CD4-positive, CD25-positive, alpha-beta regulatory T cell (primary cell): ENCODE results near the gene FOXA3. TPM values are rescaled to one million over a fixed set of nuclear protein-coding genes. Genes with fewer than 3 reads are reported as not detected.

Source experiments
- ATAC-seq, 2 donors: fragments of 150-1000 bp; cut with Tn5 transposase; one replicate each; pipeline ENCODE4 v1.10.0; 2021; ENCODE audit warnings: low read depth in 2 of 2, moderate number of reproducible peaks in 2 of 2, moderate library complexity in 1 of 2
- DNase-seq, 3 donors: peaks; one replicate each; pipeline versions ENCODE4 v3.0.0 to v3.0.0-alpha.2; 2012 to 2022; ENCODE audit warnings: mixed read lengths in 1 of 3
- H3K27ac ChIP-seq: one replicate; pipeline ENCODE4 v1.7.0; 2013; ENCODE audit warnings: mild to moderate bottlenecking, low read length; ENCODE audit not compliant: insufficient read depth, poor library complexity, severe bottlenecking
- H3K27me3 ChIP-seq: one replicate; pipeline ENCODE4 v1.7.0; 2013; ENCODE audit warnings: low read length; ENCODE audit not compliant: control insufficient read depth, insufficient read depth
- H3K36me3 ChIP-seq: one replicate; pipeline ENCODE4 v1.7.0; 2013; ENCODE audit warnings: mild to moderate bottlenecking, low read length, moderate library complexity; ENCODE audit not compliant: control insufficient read depth, insufficient read depth
- H3K4me1 ChIP-seq: 2 replicates; pipeline ENCODE4 v1.7.0; 2013; ENCODE audit warnings: mild to moderate bottlenecking, low read length; ENCODE audit not compliant: insufficient read depth, control insufficient read depth, poor library complexity, severe bottlenecking
- H3K4me3 ChIP-seq: one replicate; pipeline ENCODE4 v1.7.0; 2013; ENCODE audit warnings: low read depth, mild to moderate bottlenecking, low read length, moderate library complexity
- H3K9me3 ChIP-seq, 2 experiments: 1 replicate in 1 of 2; 2 replicates in 1 of 2; pipeline ENCODE4 v1.7.0; 2013; ENCODE audit warnings: low read length in 2 of 2, mild to moderate bottlenecking in 1 of 2, moderate library complexity in 1 of 2; ENCODE audit not compliant: control insufficient read depth in 2 of 2
- H3K27ac Mint-ChIP-seq, 3 donors: one replicate each; pipeline ENCODE4 v1.8.0; 2020 to 2022; ENCODE audit warnings: mild to moderate bottlenecking in 3 of 3, mixed read lengths in 3 of 3, moderate library complexity in 2 of 3
- H3K27me3 Mint-ChIP-seq: one replicate; pipeline ENCODE4 v1.8.0; 2022; ENCODE audit warnings: mild to moderate bottlenecking, mixed read lengths
- H3K36me3 Mint-ChIP-seq: one replicate; pipeline ENCODE4 v1.8.0; 2020; ENCODE audit warnings: mixed read lengths
- H3K4me1 Mint-ChIP-seq, 4 donors: one replicate each; pipeline ENCODE4 v1.8.0; 2020 to 2022; ENCODE audit warnings: mixed read lengths in 4 of 4, mild to moderate bottlenecking in 1 of 4
- H3K4me3 Mint-ChIP-seq, 4 donors: one replicate each; pipeline ENCODE4 v1.8.0; 2020 to 2022; ENCODE audit warnings: mild to moderate bottlenecking in 4 of 4, mixed read lengths in 4 of 4, moderate library complexity in 3 of 4
- H3K9me3 Mint-ChIP-seq, 7 donors: one replicate each; pipeline ENCODE4 v1.8.0; 2020 to 2022; ENCODE audit warnings: mixed read lengths in 7 of 7, mild to moderate bottlenecking in 3 of 7, moderate library complexity in 2 of 7
- polyA plus RNA-seq, 4 donors: library from polyadenylated mRNA; unstranded; fragments of 300-500 nt; fragmentation: Illumina TruSeq; gene quantifications; one replicate each; pipeline ENCODE4 v1.2.3, GENCODE V29; 2021
- total RNA-seq: library from RNA; stranded (reverse); gene quantifications from one replicate; pipeline ENCODE4 v1.2.3, GENCODE V29; 2022

FOXA3 gene
- total and polyA plus RNA-seq, 5 donors from 2014 or later, result not detected

DNA sequence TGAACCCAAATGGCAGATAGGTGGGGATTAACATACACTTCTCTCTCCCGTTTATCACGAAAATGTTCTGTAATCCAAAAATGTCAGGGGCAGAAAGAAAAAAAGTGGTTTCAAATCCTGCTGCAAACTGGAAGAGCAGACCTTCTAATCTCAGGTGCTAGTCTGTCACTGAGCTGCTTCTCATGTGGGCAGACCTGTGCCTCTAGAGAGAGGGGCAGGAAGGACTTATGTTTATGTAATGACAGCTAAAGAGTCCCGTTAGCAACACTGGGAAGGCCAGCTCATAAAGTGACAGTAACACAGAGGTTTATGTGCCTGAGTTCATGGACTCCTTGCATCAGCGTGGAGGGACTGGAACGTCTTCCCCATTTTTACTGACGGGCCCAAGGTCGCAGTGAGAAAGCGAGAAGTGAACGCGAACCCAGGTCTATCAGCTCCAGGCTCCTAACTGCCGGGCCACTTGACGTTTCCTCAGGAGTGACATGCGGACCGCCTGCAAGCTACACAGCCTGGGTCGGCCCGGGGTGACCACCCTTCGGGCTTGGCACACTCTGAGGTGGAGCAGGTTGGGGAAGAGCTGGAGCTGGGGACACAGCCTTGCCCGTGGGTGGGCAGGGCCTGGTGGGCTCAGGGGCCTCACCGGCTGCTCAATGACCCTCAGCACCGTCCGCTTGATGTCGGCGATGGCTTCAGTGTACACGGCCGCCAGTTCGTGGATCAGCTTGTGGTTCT, 39.4 kb upstream of the FOXA3 start:
- peak overlapping the region in 1 of 3 donors; percentile 40 for H3K27ac Mint-ChIP-seq
- no peaks in the 10 kb centered on the region for H3K27me3 Mint-ChIP-seq
- no peak for DNase-seq
- peak overlapping the region in 1 of 4 donors; percentile 54 for H3K4me3 Mint-ChIP-seq
- peaks cover 0 to 3% (median 0%) of the 10 kb centered on the region in 4 donors for H3K4me1 Mint-ChIP-seq
- Histone ChIP-seq H3K4me1 (no peaks in the 10 kb centered on the region), H3K27ac (no peak overlapping the region), H3K4me3 (no peak overlapping the region), H3K36me3 (peaks cover 49% of the 10 kb centered on the region), H3K9me3 (no peaks in the 10 kb centered on the region), H3K27me3 (no peaks in the 10 kb centered on the region)
- ATAC-seq, result no peak
- peaks cover 0 to 3% (median 0%) of the 10 kb centered on the region in 7 donors for H3K9me3 Mint-ChIP-seq
- H3K36me3 Mint-ChIP-seq, result peaks cover 32% of the 10 kb centered on the region

DNA sequence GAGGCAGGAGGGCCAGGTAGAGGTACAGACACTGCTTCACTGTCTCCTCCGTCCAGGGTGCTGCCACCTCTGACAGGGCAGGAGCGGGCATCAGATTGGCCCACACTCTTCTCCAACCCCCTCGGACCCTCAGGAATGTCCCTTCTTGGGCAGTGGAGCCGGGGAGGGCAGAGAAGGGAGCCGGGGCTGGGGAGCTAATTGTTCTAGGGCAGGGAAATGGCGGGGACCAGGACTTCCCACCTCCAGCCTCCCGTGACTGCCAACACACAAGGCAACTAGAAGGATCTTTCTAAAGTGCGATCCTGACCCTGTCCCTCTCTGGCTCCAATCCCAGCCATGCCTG, 38.9 kb upstream of the FOXA3 start:
- H3K4me1 Mint-ChIP-seq, result peaks cover 0 to 3% (median 0%) of the 10 kb centered on the region in 4 donors
- no peak overlapping the region for H3K4me3 Mint-ChIP-seq
- H3K4me1 ChIP-seq, result no peaks in the 10 kb centered on the region
- no peak overlapping the region for H3K27ac Mint-ChIP-seq
- peaks cover 34% of the 10 kb centered on the region for H3K36me3 Mint-ChIP-seq
- H3K9me3 ChIP-seq, result no peaks in the 10 kb centered on the region
- peaks cover 0 to 3% (median 0%) of the 10 kb centered on the region in 7 donors for H3K9me3 Mint-ChIP-seq
- ATAC-seq, result no peak
- no peak overlapping the region for H3K27ac ChIP-seq
- peaks cover 52% of the 10 kb centered on the region for H3K36me3 ChIP-seq
- no peak for DNase-seq
- no peak overlapping the region for H3K4me3 ChIP-seq
- H3K27me3 ChIP-seq, result no peaks in the 10 kb centered on the region
- no peaks in the 10 kb centered on the region for H3K27me3 Mint-ChIP-seq

DNA sequence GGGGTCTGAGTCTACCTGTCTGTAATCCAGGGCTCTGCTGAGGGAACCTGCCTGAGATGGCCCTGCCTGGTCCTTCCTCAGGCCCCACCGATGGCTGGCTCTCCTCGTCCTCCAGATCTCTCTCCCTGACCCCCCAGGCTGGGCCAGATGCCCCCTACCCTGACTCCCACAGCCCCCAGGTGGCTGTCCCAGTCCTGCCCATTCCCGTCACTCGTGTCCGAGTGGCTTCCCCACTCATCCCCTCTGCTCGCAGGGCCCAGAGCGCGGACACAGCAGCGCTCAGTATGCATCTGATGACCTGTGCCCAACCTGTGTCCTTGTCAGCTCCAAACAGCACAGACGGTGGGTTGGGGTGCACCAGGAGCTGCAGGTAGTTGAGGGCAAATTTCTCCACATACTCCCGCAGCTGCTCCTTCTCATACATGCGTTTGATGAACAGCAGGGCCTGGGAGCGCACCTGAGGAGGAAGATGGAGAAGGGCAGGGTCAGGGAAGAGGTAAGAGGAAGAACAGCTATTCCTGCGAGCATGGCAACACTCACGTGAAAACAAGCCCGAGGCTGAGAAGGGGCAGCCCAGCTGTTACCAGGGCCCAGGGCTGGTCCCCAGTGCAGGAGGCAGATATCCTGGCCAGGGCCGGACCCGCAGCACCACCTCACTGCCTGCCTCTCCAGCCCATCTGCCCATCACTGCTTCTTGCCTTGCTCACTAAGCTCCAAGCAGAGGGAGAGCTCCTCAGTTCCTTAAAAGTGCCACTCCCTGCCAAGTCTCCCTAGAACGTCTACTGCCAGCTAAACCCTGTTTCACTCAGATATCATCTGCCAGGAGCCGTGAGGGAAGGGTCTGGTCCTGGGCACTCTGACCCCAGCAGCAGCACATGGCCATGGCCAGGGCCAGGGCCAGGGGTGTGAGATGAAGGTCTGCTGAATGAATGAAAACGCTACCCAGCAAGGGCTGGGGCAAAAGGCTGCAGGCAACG, 37.9 kb upstream of the FOXA3 start:
- ATAC-seq, result no peak
- no peak overlapping the region for H3K4me3 ChIP-seq

DNA sequence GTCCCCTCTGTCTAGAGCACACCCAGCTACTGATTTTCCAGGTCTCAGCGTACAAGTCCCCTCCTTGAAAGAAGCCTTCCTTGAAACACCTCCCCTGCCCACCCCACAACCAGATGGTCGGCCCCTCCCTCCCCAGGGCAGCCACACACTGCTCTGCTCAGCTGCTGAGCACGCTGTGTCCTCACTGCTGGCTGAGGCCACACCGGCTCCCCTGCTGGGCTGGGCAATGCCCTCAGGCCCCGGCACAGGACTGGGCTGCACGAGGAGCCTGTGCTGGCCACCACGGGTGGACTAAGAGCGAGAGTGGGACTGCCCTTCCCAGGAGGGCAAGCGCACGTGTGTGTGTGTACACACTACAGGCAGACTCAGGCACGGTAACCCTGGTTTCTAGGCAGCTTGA, 37.2 kb upstream of the FOXA3 start:
- Histone ChIP-seq H3K36me3 (peaks cover 63% of the 10 kb centered on the region), H3K27ac (no peak overlapping the region), H3K27me3 (no peaks in the 10 kb centered on the region), H3K4me1 (no peaks in the 10 kb centered on the region), H3K4me3 (no peak overlapping the region), H3K9me3 (no peaks in the 10 kb centered on the region)
- Mint-ChIP-seq H3K4me3 (no peak overlapping the region), H3K27ac (no peak overlapping the region), H3K27me3 (no peaks in the 10 kb centered on the region), H3K9me3 (peaks cover 0 to 3% (median 0%) of the 10 kb centered on the region in 7 donors), H3K36me3 (peaks cover 38% of the 10 kb centered on the region), H3K4me1 (peaks cover 0 to 3% (median 0%) of the 10 kb centered on the region in 4 donors)
- DNase-seq (no peak), ATAC-seq (no peak)

More for the DNA sequence above, 37.9 kb upstream of the FOXA3 start:
- Histone ChIP-seq H3K27ac (no peak overlapping the region), H3K4me1 (no peaks in the 10 kb centered on the region), H3K36me3 (peaks cover 60% of the 10 kb centered on the region), H3K9me3 (no peaks in the 10 kb centered on the region), H3K27me3 (no peaks in the 10 kb centered on the region)
- peak overlapping the region in 1 of 3 donors; percentile 9 for H3K27ac Mint-ChIP-seq
- H3K36me3 Mint-ChIP-seq, result peaks cover 34% of the 10 kb centered on the region
- peaks cover 0 to 3% (median 0%) of the 10 kb centered on the region in 4 donors for H3K4me1 Mint-ChIP-seq
- DNase-seq, result no peak
- no peaks in the 10 kb centered on the region for H3K27me3 Mint-ChIP-seq
- peaks cover 0 to 3% (median 0%) of the 10 kb centered on the region in 7 donors for H3K9me3 Mint-ChIP-seq
- no peak overlapping the region for H3K4me3 Mint-ChIP-seq

DNA sequence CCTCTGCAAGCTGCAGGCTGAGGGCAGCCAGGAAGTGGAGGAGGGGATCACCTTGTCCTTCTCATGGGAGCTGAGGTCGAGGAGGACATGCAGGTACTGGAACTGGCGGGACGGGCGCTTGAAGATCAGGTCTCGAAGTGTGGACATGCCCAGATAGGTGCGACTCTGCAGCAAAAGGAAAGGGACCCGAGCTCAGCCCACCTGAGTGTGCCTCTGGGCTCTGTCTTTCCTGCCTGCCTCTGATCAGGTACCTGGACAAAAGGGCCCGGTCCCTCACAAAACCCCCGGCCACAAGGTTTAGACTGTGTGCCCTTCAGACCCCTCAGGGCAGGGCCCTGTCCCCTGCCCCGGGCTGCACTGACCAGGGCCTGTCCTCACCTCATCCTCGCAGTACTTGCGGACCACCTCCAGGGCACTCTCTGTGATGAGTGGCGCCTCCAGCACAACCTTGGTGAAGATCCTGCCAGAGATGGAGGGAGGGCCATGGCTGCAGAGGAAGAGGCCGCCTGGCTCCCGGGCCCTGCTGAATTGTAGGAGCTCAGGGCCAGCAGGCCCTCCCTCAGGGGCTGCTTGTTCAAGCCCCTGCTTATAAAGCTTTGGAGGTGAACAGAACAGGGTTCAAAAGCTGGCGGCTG, 36.5 kb upstream of the FOXA3 start:
- no peak overlapping the region for H3K27ac Mint-ChIP-seq

DNA sequence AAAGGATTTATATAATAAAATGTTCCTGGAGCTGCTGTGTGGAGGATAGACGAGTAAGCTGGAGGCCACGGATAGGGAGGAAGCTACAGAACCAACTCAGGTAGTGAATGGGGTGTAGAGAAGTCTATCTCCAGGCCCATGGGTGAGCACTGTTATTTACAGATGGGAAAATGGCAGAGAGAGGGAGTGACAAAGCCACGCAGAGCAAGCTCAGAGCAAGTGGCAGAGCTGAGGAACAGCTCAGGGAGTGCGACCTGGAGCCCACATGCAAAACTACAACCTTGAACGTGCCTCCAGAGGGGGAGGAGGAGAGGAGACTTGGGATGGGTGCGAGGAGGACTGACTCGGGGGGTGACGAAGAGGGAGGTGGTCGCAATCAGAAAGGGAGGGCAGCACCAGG, 35.6 kb upstream of the FOXA3 start:
- no peaks in the 10 kb centered on the region for H3K27me3 ChIP-seq
- H3K36me3 ChIP-seq, result peaks cover 71% of the 10 kb centered on the region
- Mint-ChIP-seq H3K9me3 (peaks cover 0 to 3% (median 0%) of the 10 kb centered on the region in 7 donors), H3K27ac (no peak overlapping the region), H3K27me3 (no peaks in the 10 kb centered on the region), H3K4me1 (peaks cover 0 to 3% (median 1%) of the 10 kb centered on the region in 4 donors), H3K4me3 (no peak overlapping the region), H3K36me3 (peaks cover 43% of the 10 kb centered on the region)
- no peaks in the 10 kb centered on the region for H3K4me1 ChIP-seq
- H3K27ac ChIP-seq, result no peak overlapping the region
- no peaks in the 10 kb centered on the region for H3K9me3 ChIP-seq
- H3K4me3 ChIP-seq, result no peak overlapping the region
- no peak for DNase-seq
- no peak for ATAC-seq

More for the DNA sequence above, 36.5 kb upstream of the FOXA3 start:
- Histone ChIP-seq H3K36me3 (peaks cover 67% of the 10 kb centered on the region), H3K4me1 (no peaks in the 10 kb centered on the region), H3K4me3 (no peak overlapping the region), H3K27ac (no peak overlapping the region), H3K9me3 (no peaks in the 10 kb centered on the region), H3K27me3 (no peaks in the 10 kb centered on the region)
- no peak overlapping the region for H3K4me3 Mint-ChIP-seq
- H3K27me3 Mint-ChIP-seq, result no peaks in the 10 kb centered on the region
- peaks cover 0 to 3% (median 0%) of the 10 kb centered on the region in 7 donors for H3K9me3 Mint-ChIP-seq
- no peak for DNase-seq
- no peak for ATAC-seq
- H3K4me1 Mint-ChIP-seq, result peaks cover 0 to 3% (median 1%) of the 10 kb centered on the region in 4 donors
- H3K36me3 Mint-ChIP-seq, result peaks cover 42% of the 10 kb centered on the region

DNA sequence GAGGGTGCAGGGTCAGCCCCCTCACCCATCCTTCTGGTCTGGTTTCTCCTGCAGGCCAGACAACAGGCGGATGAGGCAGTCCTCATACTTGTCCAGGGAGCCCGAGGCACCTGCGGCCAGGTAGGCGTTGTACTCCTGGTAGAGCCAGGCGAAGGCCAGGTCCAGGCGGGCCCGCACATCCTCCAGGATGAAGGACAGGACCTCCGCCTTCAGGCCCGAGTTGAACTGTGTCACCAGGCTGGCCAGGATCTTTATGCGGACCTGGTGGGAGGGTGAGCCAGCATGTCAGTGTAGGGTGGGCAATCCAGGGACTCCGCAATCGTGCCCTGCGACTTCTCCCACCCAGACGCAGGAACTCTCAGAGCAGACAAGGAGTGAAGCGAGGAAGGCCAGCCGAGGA, 35.2 kb upstream of the FOXA3 start:
- H3K27me3 Mint-ChIP-seq, result no peaks in the 10 kb centered on the region
- no peak overlapping the region for H3K4me3 Mint-ChIP-seq
- no peak overlapping the region for H3K27ac Mint-ChIP-seq
- peaks cover 0 to 3% (median 1%) of the 10 kb centered on the region in 4 donors for H3K4me1 Mint-ChIP-seq
- Histone ChIP-seq H3K36me3 (peaks cover 73% of the 10 kb centered on the region), H3K27me3 (no peaks in the 10 kb centered on the region), H3K4me3 (no peak overlapping the region), H3K4me1 (no peaks in the 10 kb centered on the region), H3K27ac (no peak overlapping the region), H3K9me3 (no peaks in the 10 kb centered on the region)
- ATAC-seq, result no peak
- H3K36me3 Mint-ChIP-seq, result peaks cover 43% of the 10 kb centered on the region
- DNase-seq, result no peak
- H3K9me3 Mint-ChIP-seq, result peaks cover 0 to 3% (median 0%) of the 10 kb centered on the region in 7 donors
